HG03280 (cell line): Measurements from ENCODE around the gene TFPI2.

Experiments
- ATAC-seq: cut with Tn5 transposase; IDR thresholded peaks from one replicate; pipeline ENCODE4 v1.9.1; 2021; ENCODE audit warnings: mild to moderate bottlenecking, moderate library complexity; ENCODE audit not compliant: unreplicated experiment

Gene TFPI2

DNA sequence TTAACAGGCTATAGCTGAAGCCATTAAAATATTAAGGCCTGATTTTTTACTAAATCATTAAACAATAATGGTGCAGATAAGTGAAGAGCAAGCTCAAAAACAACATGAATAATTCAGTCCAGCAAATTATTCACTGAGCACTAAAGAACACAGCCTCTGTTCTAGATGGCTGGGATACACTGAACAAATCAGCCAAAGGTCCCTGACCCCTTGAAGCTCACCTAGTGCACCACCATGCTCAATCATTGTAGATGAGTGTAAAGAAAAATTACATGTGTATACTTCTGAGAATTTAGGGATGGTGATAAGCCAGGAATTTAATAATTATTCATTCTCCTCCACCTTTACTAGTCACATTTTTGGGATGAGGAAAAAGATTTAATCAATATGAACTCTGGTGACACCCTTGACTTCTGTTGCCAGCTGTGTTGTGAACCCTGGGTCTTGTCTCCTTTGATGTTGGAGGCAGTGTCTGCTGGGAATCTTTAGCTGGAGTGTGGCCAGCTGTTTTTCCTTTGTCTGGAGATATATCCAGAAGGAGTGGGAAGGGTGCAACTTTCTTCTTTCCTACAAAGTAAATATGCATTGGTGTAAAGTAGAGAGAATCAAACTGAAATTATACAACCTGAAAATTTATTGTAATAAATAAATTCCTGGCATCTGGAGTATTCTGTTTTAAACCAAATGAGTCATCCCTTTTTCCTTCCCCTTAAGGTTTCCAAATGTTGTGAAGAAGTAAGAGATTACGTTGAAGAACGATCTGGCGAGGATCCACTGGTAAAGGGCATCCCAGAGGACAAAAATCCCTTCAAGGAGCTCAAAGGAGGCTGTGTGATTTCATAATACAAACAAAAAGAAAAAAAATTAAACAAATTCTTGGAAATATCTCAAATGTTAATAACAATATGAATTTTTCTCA lies 19.8 kb upstream of the TFPI2 start:
- ATAC-seq, result no peak

DNA sequence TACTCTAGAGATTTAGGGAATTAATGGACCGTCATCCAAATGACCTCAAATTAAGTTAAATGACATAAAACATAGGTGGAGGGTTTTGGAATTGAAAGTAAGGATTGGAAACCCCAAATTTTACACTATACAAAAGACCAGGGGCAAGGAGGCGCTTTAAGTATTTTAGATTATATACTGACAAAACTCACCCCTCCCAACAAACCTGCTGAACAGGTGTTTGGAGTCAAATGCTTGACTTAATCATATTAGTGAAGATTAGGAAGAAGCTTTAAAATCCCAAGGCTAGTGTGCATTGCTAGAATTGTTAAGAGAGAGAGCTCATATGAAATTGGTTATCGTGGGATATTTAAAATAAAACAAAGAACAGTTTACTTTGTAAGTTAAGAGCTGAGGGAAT lies 15.7 kb upstream of the TFPI2 start, which contains the start of gene GNGT1:
Gene GNGT1 (plus strand): TSS at position 301 of the 400 bp plus-strand sequence. CDS start 180 bp downstream, outside the sequence.
- ATAC-seq, result no peak

DNA sequence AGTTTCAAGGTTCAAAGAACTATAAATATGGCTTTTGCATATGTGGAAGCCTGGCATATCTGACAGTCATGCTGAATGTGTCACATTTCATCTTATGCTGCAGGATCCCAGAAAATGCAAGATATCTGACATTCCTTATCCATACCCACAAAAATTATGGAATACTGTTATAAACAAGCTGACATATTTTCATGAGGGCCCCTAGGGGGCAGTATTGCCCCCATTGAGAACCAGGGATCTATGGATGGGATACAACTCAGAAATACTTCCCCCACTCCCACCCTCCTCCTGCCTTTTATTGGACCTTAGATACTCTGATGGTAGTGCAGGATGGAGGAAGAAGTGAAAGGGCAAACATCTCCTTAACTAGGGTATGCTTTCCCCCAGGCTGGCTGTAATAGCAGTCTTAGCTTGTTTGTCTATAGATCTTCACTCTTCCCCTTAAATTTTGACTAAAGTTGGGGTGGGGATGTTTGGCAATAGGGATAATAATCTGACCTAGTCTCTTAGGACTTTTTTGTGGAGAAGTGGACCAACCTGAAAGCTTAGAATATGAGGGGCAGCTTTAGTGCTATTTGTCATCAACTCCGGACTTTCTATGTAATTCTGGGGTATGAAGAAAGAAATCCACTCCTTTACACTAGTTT lies 12.3 kb upstream of the TFPI2 start:
- no peak for ATAC-seq

DNA sequence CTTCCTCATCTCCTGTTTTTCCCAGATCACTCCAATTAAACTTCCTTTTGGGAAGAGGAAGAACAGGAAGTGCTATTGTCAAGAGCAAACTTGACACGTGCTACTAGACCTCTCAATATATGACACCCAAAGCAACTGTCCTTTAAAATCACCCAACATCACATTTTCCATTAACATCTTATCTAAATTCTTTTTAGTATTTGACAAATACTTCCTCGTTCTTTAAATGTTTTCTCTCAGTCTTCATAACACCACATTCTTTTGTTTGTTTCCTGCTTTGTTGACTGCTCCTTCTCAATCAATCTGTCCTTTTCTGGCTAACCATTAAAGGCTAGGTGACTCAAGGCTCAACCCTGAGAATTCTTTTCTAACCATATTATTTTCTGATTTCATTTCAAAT lies 7.1 kb upstream of the TFPI2 start:
- no peak for ATAC-seq

DNA sequence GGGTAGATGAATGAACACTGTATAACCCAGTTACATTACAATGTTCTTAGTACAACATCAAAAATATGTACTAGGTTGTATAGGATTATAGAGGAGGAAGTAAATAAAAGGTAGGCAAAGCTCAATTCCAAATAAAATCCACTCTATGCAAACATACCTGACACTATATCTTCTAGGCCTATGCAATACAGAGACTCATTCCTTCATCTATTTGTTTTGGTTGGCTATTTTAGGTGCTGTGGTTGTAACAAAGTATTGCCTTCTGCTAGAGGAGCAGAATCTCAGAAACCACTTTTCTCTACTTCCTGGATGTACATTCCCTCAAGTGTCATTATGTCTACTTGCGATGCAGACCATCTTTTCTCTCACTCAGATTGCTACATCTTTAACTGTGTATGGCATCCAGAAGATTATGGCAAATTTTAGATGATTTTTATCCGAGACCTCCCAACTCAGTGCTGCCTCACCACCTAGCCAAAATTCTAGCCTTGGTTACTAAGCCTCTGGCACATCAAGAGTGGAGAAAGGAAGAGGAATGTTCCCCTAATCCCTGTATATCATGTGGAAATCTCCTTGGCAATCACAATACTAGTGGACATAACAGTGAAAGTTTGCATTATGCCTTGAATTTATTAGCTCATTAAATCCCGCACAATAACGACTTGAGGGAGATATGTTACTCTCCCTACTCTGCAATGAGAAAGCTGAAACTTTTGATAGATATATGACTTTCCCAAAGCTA lies 5.5 kb upstream of the TFPI2 start:
- ATAC-seq, result no peak

DNA sequence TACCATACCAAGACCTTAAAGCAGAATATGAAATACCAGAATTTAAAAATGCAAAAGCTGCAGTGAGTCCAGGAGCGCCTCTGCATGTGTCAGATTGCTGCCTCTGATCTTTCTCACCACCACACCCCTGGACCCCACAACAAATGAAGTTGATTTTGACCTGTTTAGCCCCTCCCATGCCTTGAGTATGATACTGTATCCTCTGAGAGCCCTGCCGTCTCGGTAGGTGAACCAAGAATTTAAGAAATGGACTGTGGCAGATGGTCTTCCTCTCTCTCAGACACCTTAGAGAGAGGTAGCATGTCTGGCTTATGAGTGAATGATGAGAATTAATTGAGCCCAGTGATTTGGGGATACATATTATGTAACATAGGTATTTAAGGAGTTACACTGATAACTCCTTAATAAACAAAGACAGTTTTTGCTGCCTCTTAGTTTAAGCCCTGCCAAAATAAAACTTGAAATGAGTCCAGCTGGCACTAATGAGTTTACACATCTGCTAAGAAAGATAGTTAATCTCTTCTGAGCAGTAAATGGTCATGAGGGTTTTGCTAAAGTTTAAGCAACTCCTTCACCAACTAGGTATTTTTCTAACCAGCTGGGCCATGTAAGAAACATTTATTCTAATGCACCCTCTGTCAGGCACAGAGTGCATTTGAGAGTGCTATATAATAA lies 4.5 kb upstream of the TFPI2 start:
- no peak for ATAC-seq

DNA sequence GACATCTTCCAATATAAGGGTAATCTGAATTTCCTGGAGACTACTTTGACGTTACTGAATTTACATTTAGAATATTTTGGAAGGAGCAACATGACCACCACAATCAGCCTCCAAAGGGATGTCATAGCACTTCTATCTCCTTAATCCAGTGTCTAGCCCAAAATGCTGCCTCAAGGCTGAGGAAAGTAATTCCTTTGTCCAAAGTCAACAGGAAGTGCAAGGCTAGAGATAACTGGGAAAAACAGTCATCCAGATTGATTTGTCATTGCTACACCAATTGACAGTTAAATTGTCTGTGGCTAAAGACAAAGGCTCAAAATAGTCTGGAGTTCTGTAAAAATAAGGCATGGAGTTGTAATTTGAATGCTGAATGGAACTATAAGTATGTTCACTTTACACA lies 3.9 kb upstream of the TFPI2 start:
- no peak for ATAC-seq

DNA sequence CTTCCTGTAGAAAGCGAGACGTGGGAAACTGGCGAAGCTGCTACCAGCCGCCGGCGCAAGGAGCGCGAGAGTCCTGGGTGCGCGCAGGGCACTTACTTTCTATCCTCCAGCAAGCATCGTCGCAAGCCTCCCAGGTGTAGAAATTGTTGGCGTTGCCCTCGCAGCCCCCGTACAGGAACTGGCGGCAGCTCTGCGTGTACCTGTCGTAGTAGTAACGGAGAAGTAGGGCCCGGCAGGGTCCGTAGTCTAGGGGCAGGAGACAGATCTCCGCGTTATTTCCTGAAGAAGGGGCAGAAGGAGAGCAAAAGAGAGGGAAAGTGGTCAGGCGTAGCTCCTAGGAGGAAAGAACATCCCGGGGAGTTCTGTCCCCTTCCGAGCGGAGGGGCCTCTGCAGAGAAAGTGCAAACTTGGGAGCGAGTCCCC lies 501 bp downstream of the TFPI2 start:
- peak; percentile 43 for ATAC-seq

DNA sequence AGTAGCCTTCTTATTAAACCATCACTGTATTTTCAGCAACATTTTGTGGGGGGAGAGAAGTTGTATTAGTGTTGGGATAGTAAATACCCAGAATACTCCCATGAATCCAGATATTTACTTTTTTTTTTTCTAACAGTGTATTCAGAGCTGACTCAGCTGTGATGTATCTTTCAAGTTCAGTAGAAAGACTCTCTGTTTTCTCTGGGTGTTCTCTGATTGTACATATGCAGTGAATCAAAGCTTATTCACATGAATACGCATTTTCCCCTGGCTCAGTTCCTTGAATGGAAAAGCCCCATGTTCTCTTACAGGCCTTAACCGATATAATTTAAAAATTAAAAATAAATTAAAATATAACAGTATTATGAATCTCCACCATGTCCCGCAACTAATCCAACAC lies 1.3 kb downstream of the TFPI2 start:
- no peak for ATAC-seq

DNA sequence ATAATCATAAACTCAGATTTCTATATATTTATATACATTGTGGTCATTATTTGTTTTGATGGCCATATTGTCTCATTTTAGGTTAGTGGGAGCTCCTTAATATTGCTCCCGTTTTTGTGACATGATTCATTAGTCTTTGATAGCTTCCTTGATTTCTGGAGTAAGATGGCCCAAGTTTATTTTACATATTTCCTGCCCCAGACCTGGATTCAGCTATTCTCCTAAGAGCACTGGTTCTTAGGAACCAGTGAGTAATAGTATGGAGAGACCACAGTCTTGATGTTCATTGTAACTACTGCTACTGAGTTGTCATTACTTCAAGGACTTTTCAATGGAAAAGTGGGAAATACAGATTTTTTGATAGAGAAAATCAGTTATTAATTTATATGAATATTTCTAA lies 6.0 kb downstream of the TFPI2 start:
- ATAC-seq, result no peak

DNA sequence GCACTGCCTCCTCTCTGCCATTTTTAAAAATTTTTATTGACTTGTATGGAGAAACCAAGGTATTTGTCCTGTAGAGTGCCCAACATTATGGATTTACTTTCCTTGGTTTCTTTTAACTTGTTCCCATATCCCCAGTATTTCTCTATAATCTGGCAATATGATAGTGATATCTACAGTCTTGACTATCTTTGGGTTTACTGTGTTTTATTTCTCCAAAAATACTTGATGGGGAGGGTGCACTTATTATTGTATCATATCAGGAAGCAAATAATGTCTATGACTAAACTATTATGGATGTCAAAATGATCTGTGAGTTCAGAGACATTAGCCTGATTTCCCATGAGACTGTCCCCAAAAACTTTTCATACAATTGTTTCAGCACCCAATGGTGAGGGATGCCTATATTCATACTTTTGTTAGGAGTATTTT lies 6.6 kb downstream of the TFPI2 start:
- no peak for ATAC-seq

DNA sequence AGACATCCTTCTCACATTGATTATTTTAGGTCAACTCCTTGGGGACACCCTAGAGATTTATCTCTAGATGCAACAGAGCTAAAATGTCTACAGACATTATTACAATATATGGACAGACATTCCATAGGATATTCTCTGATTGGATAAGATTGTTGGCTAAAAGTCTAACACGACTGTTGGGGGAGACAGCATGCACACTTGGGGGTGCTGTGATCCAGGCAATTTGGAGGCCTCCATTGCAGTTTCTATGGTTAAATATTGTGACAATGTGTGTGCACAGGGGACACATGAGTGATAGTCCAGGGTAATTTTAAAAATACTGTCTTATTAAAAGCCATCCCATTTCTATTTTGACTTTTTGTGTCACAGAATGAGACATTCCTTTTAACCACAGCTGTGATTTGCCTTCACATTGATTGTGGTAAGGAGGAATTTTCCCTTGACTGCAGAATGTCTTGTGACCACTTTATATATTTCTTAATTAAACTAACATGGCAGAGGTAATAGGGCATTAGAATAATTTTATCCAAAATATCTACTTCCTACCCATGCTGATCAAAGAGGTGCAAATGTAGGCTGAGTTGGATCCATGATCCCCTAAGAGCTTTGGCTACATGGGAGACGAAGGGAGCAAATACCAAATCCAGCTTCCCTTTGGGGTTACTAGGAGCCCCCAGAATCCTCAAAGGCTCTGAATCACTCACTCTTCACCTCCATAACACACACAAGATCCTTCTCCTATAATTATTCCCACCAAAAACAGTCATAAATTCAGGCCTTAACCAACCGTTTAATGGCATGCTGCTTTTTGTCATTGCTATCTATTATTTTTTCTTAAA lies 7.3 kb downstream of the TFPI2 start:
- ATAC-seq, result no peak

DNA sequence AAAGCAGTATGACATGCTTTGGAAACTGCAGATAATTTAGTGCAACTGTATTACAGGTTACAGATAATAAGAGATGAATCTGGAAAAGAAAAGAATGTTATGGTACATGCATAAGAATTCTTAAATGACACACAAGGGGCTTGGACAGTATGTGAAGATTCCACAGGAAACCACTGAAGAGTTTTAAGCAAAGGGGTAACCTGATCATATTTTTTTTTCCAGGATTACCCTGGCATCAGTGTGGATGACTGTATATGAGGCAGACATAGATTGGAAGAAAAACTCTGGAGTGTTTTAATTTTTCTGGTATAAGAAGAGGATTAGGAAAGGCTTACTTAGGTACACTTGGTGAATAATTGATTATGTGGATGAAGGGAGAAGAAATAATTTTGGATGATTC lies 8.1 kb downstream of the TFPI2 start:
- ATAC-seq, result no peak

DNA sequence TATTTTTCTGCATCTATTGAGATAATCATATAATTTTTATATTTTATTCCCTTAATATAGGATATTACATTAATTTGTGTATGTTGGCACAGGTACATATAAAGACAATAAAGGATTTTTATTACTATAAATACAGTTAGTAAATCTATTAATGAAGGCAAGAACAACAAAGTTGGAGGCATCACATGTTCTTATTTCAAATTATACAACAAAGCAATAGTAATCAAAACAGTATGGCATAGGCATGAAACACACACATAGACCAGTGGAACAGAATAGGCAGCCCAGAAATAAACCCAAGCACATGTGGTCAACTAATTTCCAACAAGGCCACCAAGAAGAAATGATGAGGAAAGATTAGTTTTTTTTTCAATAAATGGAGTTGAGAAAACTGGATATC lies 11.2 kb downstream of the TFPI2 start:
- ATAC-seq, result no peak

DNA sequence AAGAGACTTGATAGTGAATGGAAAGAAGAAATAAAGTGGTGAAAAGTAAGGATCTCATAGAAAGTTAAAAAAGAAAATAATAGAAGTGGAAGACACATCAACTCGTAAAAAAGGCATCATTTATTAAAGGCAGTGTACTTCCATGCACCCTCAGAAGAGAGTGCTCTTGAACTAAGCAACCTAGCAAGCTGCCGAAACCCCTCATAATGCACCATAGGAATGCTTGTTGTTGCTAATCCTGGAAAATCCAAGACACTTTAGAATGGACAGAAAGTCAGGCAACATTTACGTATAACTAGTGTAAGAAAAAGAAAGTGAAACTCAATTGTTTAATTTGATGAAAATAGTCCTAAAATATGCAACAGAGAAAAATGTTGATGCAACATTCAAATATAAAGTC lies 12.8 kb downstream of the TFPI2 start:
- ATAC-seq, result no peak

DNA sequence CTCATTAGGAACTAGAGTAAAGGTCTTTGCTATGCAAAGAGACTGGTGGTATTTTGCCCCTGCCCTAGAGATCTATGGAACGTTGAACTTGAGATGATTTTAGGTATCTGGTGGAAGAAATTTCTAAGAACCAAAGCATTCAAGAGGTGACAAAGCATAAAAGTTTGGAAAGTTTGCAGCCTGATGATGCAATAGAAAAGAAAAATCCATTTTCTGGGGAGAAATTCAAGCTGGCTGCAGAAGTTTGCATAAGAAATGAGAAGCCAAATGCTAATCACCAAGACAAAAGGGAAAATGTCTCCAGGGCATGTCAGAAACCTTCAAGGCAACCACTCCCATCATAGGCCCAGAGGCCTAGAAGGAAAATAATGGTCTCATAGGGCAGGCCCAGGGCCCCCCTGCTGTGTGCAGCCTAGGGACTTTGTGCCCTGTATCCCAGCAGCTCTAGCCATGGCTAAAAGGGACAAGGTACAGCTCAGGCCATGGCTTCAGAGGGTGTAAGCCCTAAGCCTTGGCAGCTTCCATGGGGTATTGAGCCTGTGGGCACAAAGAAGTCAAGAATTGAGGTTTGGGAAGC lies 16.5 kb downstream of the TFPI2 start:
- no peak for ATAC-seq

DNA sequence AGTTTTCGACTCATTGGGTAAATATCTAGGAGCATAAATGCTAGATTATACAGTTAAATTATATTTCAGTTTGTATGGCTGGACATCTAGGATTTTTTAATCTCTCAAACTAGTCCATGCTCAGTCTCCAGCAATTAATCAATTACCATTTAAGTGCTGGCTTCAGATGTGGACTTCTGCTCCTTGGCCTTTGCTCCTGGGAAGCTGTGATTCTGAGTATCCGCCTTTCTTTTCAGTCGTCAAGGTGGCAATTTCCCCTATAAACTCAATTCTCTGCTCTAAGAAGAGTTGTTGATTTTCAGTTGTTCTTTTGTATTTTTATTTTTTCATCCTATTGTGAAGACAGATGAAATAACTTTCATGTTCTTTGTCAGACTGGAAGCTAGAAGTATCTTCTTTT lies 23.7 kb downstream of the TFPI2 start:
- ATAC-seq, result no peak

DNA sequence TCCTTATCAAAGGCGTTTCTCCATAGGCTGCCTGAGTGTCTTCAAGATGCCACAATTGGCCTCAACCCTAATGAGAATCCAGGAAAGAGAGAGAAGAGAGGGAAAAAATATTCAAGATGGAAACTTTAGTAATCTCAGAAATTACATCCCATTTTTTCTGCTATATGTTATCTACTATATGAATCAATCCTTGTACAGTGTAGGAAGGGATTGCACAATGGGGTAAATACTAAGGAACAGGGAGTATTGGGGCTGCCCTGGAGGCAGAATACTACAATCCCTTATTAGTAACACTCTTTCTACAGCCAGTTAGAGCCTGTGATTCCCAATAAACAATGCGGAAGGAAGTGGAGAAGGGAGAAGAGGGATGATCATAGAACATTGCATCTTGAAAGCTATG lies 27.9 kb downstream of the TFPI2 start:
- no peak for ATAC-seq

DNA sequence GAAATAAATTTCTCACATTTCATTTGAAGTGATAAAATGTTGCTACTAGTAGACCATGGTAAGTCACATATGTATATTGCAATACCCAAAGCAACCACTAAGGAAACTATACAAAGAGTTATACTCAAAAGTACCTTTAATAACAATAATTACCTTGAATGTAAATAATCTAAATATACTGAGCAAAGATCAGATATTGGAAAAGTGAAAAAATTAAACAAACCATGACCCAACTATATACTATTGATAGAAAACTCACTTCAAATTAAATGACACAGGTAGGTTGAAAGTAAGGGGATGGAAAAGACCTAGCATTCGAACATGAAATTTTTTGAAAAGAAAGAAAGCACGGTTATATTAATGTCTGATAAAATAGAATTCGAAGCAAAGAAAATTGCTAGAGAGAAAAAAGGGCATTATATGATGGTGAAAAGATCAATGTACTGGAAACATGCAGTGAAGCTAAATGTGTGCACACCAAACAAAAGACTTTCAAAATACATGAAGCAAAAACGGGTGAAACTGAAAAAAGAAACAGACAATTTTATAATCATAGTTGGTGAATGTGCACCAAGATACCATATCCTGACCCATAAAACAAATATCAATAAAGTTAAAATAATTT lies 29.1 kb downstream of the TFPI2 start:
- no peak for ATAC-seq
